CMK (cell line): Measurements from ENCODE around the gene NLRP13.
A peak's percentile ranks its signal among the peaks of the same experiment; 100 is the strongest.
"Not testable (repeated sequence)": the region's sequence is repeated elsewhere in the genome, so short reads cannot be mapped to it uniquely, and the experiment has no call there.

Experiments used
- DNase-seq: peaks from one replicate; pipeline ENCODE4 v3.0.0-alpha.2; 2010; ENCODE audit warnings: low read depth

Gene NLRP13

DNA sequence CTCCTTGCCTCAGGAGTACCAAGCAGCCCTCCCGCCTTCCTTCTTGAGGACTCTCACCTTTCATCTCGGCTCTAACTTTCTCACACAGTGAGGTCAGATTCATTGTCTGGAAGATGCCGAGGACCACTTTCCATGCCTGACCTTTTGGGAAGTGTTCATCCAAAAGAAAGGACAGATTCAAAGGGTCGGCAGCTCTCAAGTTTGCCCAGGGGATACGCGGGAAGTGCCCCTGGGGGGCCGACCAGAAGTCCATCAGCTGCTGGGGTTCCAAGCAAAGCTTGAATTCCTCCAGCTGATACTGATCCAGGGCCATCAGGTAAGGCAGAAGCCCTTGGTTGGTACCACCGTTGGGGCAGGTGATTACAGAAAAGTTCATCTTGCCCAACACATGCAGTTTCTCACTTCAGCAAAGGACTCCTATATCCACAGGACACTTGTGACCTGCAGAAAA, at the start of gene NLRP13:
Gene NLRP13 (minus strand): TSS at position 401 of the 451 bp plus-strand sequence. CDS start 25 bp downstream, at position 376.
- no peak for DNase-seq

DNA sequence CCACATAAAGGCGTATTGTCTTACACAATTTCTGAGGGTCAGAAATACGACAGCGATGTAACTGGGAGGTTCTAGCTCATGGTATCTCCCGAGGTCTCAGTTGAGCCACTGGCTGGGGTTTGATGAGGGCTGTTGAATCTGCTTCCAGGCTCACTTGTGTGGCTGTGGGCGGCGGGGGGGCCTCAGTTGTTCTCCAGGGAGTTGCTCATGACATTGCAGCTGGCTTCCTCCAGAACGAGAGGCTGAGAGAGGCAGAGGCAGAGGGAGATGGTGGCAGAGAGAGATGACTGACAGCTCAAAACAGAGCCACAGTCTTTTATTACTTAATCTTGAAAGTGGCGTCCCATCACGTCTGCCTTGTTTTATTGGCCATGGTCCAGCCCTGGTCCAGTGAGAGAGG, 48.3 kb upstream of the NLRP13 start:
- DNase-seq: no peak

- DNase-seq: no peak
Measured at GRCh38 chr19:55973982-55974381, 41.8 kb upstream of the NLRP13 start.

- DNase-seq: no peak
Measured at GRCh38 chr19:55962186-55962585, 30.1 kb upstream of the NLRP13 start.

DNA sequence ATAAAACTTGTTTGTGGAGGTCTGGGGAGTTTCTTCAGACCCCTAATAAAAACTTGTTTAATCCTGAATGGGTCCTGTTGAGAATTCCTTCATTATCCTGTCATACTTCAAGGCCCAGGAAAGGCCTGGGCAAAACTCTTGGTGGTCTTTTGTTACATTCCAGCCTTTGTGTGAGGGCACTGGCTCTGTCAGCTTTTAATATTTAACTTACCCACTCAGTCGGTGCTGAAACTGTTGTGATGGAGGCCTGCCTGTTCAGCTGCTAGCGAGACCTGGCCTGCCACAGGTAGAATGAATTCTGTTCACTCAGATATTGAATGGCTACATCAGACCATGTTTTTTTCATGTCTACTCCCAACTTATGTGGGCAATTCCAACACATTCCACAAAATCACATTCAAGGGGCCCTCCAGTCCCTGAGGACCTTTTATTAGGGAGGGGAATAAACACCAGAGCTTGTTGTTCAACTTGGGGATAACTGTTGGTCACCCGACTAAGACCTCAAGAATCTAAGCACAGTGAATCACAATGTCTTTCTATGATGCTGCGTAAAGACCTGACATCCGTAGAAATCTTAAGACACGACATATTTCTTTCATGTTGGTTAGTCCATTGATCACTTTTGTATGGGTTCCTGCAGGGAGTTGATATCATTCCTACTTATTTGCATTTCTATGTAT, 28.0 kb upstream of the NLRP13 start:
- no peak for DNase-seq

DNA sequence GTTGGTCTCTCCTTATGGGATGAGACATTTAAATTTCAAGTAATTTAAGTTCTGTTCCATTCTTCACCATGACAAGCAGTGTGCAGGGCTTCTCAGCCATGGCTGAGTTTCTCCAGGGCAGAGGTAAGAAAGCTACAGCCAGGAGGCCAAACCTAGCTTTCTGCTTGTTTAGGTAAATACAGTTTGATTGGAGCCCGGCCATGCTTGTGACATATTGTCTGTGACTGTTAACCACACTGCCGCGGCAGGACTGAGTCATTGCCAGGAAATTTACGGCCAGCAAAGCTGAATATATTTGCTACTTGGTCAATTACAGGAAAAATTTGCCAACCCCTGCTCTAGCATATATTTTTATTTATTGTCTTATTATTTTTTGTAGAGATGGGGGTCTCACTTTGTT, 26.2 kb upstream of the NLRP13 start:
- DNase-seq: no peak

GRCh38 chr19:55956431-55956830, 24.3 kb upstream of the NLRP13 start:
- DNase-seq: no peak

DNA sequence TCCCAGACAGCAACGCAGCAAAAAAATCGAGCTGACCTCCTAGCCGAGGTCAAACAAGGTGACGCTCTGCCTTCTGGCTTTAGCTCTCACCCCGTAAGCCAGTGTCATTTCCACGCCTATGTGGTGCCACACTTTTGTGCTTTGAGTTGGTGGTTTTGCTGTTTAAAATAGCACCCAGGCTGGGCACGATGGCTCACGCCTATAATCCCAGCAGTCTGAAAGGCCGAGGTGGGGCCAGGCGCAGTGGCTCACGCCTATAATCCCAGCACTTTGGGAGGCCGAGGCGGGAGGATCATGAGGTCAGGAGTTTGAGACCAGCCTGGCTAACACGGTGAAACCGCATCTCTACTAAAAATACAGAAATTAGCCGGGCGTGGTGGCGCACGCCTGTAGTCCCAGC, 18.4 kb upstream of the NLRP13 start:
- not testable (repeated sequence) for DNase-seq

DNA sequence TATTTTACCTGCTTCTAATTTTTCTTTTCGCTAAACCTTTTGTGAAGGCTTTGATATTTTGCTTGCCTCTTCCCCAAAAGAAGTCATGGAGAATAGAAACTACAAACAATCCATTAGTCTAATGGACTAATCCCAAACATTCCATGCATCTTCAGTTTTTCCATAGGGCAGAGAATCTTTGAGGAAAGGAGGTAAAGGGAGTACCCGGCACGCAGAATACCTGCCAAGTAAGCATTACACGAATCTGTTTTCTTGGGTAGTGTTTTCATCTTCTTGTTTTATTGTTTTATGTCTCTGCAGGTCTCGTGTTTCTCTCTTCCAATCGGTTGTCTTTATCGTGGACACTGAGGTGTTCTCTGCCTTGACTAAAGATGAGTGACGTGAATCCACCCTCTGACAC, 15.4 kb upstream of the NLRP13 start, which contains the start of gene NLRP8:
Gene NLRP8 (plus strand): TSS at position 301 of the 400 bp plus-strand sequence.
- no peak for DNase-seq

DNA sequence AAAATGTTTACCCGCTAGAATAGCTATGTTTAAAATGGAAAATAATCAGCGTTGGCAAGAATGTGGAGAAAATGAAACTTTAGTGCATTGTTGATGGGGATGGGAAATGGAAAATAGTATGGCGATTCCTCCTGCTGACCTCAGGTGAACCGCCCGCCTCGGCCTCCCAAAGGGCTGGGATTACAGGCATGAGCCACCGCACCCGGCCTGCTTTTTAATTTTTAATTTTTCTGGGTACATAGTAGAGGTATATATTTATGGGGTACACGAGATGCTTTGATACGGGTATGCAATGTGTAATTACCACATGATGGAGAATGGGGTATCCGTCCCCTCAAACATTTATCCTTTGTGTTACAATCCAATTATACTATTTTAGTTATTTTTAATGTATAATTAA, 8.2 kb upstream of the NLRP13 start:
- no peak for DNase-seq

- DNase-seq: no peak
Measured at GRCh38 chr19:55939206-55939605, 7.1 kb upstream of the NLRP13 start.

GRCh38 chr19:55935206-55935605, 3.1 kb upstream of the NLRP13 start:
- no peak for DNase-seq

DNA sequence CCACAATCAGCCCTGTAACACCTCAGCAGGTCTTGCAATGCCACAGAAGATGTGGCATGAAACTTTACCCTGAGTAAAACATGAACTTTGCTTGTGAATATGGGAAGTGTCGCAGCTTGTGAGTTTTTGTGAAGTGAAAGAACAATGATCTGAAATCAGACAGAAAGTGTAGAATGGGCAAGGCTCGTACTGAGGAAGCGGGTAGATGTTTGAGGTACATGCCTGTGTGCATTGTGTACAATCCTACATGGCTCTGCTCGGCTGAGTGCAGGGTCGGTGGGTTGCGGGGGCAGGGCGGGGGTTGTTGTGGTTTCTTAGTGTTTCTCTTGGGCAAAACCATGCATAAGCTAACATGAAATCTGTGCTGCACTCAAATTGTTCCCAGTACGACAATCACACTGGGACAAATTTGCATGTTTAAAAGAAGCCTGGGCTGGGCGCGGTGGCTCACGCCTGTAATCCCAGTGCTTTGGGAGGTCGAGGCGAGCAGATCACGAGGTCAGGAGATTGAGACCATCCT, 1.1 kb downstream of the NLRP13 start:
- DNase-seq: no peak

DNA sequence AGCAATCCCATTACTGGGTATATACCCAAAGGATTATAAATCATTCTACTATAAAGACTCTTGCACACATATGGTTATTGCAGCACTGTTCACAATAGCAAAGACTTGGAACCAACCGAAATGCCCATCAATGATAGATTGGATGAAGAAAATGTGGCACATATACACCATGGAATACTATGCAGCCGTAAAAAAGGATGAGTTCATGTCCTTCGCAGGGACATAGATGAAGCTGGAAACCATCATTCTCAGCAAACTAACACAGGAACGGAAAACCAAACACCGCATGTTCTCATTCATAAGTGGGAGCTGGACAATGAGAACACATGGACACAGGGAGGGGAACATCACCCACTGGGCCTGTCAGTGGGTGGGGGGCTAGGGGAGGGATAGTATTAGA, 2.9 kb downstream of the NLRP13 start:
- DNase-seq: not testable (repeated sequence)

DNA sequence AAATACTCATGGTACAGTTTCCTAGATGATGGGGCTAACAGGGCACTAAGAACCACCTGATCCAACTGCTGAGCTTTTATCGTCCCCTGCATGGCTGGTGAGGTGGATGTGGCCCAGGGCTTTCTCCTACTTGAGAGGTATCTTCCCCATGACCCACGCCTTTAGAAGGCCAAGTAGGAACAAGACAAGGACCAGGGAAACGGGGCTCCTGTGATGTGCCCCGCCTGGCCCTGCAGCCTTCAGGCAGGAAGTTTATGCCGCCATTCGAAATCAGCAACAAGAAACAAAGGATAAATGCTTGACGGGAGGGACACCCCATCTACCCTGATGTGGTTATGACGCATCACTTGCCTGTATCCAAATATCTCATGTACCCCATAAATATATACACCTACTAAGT, 4.1 kb downstream of the NLRP13 start:
- DNase-seq: no peak

DNA sequence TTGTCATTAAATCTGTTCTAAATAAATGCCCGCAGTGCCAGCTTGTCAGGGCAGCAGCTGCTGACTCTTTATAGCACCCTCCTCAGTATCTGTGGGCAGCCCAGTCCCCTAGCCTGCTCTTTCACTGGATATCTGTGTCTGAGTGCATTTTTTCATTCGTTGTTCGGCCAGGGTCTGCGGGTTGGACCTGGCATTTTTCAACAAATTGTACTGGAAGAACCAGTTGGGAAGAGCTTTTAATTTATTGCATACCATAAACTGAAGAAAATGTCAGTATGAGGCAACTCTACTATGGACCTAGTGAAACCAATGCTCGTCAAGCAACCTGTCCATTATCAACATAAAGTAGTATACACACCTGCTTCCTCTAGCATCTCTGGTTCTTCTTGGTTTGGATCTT, 8.6 kb downstream of the NLRP13 start:
- DNase-seq: no peak

- peak; percentile 3 for DNase-seq
Measured at GRCh38 chr19:55913643-55914268, 18.4 kb downstream of the NLRP13 start.

DNA sequence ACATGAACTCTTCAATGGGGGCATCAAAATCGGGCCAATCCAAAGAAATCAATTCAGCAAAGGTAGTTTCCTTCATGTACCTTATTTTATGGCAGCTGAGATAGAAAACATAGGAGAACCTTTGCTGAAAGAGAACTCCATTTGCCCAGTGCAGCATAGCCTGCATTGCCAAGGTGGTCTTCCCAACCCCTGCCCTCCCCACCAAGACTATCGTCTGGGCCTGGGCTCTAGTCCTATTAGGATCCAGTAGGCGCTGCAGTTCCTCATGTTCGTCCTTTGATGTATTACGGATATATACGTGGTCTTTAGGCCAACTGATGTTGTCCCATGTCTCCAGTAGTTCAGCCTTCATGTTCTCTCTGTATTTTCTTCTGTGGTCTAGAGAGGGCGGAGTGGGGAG, 19.2 kb downstream of the NLRP13 start:
- DNase-seq: no peak

DNA sequence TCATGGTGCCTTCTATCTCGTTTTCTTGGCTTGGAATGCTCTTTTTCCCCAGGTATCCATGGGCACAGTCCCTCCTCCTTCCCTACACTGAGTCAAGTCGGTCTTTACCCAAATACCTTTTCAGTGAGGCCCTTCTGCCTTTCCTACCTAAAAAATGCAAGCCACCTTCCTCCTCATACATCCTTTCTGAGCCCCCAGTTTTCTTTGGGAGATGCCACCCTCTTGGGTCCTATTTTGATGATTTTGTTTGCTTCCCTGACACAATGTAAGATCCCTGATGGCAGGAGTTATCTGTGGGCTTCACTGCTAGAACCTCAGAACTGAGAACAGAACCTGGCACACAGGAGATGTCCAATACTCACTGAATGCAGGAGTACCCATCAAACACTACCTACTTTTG, 22.3 kb downstream of the NLRP13 start:
- no peak for DNase-seq

DNA sequence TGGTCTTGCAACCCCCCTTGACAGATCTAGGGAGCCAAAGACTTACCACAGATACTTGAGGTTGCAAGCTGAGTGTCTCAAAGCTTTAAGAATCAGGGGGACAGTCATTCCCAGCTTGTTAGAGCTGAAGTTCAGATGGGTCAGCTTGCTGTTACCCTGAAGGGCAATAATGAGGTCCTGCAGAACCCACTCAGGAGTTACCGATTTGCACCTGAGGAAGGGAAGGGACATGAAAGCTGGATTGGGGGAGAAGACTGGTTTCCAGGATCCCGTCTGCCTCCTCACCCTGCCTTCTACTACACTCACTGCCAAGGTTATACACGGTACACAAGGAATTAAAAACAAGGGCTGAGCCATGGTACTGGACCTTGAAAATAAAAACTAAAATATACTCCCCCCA, 24.4 kb downstream of the NLRP13 start:
- DNase-seq: no peak

GRCh38 chr19:55907286-55907685, 24.9 kb downstream of the NLRP13 start:
- no peak for DNase-seq

- DNase-seq: no peak
Measured at GRCh38 chr19:55902080-55902751, 29.9 kb downstream of the NLRP13 start.
